Naive B cell (primary cell): Measurements from ENCODE around the gene AQP12A. TPM values are rescaled to one million over a fixed set of nuclear protein-coding genes. Genes with fewer than 3 reads are reported as not detected.

Experiments used
- ATAC-seq, 2 donors: fragments of 150-1000 bp; cut with Tn5 transposase; 2 replicates each; pipeline ENCODE4 v1.10.0; 2021; ENCODE audit warnings: low read depth in 2 of 2, mild to moderate bottlenecking in 2 of 2, moderate library complexity in 2 of 2
- DNase-seq: peaks from one replicate; pipeline ENCODE4 v3.0.0; 2022
- H3K27ac Mint-ChIP-seq, 6 donors: one replicate each; pipeline ENCODE4 v1.8.0; 2020 to 2022; ENCODE audit warnings: mild to moderate bottlenecking in 6 of 6, mixed read lengths in 6 of 6, moderate library complexity in 5 of 6, inconsistent platforms in 2 of 6
- H3K27me3 Mint-ChIP-seq, 3 donors: one replicate each; pipeline ENCODE4 v1.8.0; 2021 to 2022; ENCODE audit warnings: mixed read lengths in 3 of 3, mild to moderate bottlenecking in 1 of 3
- H3K36me3 Mint-ChIP-seq, 2 donors: one replicate each; pipeline ENCODE4 v1.8.0; 2020 to 2022; ENCODE audit warnings: mixed read lengths in 2 of 2, inconsistent platforms in 1 of 2, mild to moderate bottlenecking in 1 of 2
- H3K4me1 Mint-ChIP-seq, 3 donors: one replicate each; pipeline ENCODE4 v1.8.0; 2020 to 2022; ENCODE audit warnings: mixed read lengths in 3 of 3, inconsistent platforms in 1 of 3, mild to moderate bottlenecking in 1 of 3, moderate library complexity in 1 of 3
- H3K4me3 Mint-ChIP-seq, 8 donors: one replicate each; pipeline ENCODE4 v1.8.0; 2020 to 2022; ENCODE audit warnings: mild to moderate bottlenecking in 8 of 8, mixed read lengths in 8 of 8, moderate library complexity in 8 of 8, inconsistent platforms in 2 of 8
- H3K9me3 Mint-ChIP-seq, 7 donors: one replicate each; pipeline ENCODE4 v1.8.0; 2020 to 2022; ENCODE audit warnings: mixed read lengths in 7 of 7, mild to moderate bottlenecking in 5 of 7, inconsistent platforms in 2 of 7, moderate library complexity in 1 of 7
- polyA plus RNA-seq, 6 donors: library from polyadenylated mRNA; unstranded; fragments of 300-500 nt; fragmentation: Illumina TruSeq; gene quantifications; one replicate each; pipeline ENCODE4 v1.2.3, GENCODE V29; 2021; ENCODE audit warnings: low read depth in 6 of 6

Gene AQP12A
- polyA plus RNA-seq, 6 donors from 2014 or later, result not detected

GRCh38 chr2:240745962-240746361, 54.3 kb downstream of the AQP12A start:
- no peak for ATAC-seq

DNA sequence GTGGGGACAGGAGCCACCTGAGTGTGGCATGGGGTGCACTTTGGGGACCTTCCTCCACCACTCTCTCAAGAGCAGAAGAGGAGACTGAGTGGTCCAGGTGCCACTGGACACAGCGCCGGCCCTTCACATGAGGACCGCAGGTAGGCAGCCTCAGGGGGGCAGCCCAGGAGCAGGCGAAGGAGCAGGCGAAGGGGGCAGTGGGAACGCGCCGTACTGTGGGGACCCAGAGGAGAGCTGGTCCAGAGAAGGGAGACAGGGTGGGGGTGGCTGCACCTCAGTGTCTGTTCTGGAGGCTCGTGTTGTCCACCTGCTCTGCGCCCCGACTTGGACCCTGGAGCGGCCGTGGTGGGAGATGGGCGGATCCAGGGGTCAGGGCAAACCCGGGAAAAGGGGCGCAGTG, 55.0 kb downstream of the AQP12A start:
- ATAC-seq, result no peak

More at GRCh38 chr2:240745962-240746361, 54.3 kb downstream of the AQP12A start:
- H3K9me3 Mint-ChIP-seq, result no peaks in the 10 kb centered on the region
- DNase-seq, result no peak
- H3K4me1 Mint-ChIP-seq, result no peaks in the 10 kb centered on the region
- H3K36me3 Mint-ChIP-seq, result no peaks in the 10 kb centered on the region
- no peak overlapping the region for H3K4me3 Mint-ChIP-seq
- H3K27me3 Mint-ChIP-seq, result peaks cover 0 to 7% (median 5%) of the 10 kb centered on the region in 3 donors
- H3K27ac Mint-ChIP-seq, result no peak overlapping the region

GRCh38 chr2:240747256-240747655, 55.6 kb downstream of the AQP12A start:
- H3K4me1 Mint-ChIP-seq, result no peaks in the 10 kb centered on the region
- H3K9me3 Mint-ChIP-seq, result no peaks in the 10 kb centered on the region
- ATAC-seq, result no peak

More for the DNA sequence above, 55.0 kb downstream of the AQP12A start:
- Mint-ChIP-seq H3K4me1 (no peaks in the 10 kb centered on the region), H3K36me3 (no peaks in the 10 kb centered on the region), H3K9me3 (no peaks in the 10 kb centered on the region), H3K27me3 (peaks cover 0 to 7% (median 3%) of the 10 kb centered on the region in 3 donors), H3K4me3 (no peak overlapping the region), H3K27ac (no peak overlapping the region)
- DNase-seq, result no peak

More at GRCh38 chr2:240747256-240747655, 55.6 kb downstream of the AQP12A start:
- no peak overlapping the region for H3K4me3 Mint-ChIP-seq
- no peak overlapping the region for H3K27ac Mint-ChIP-seq
- peaks cover 0 to 7% (median 0%) of the 10 kb centered on the region in 3 donors for H3K27me3 Mint-ChIP-seq
- DNase-seq, result no peak
- H3K36me3 Mint-ChIP-seq, result no peaks in the 10 kb centered on the region

Other genes with a start within 250 kb of the AQP12A start
- 10 to 100 TPM in 2 of 6 donors, 1 to 10 TPM in 4; 5.8 to 21.1 (median 8.9) TPM for gene ANKMY1, start 133.9 kb upstream of the AQP12A start, polyA plus RNA-seq
- 10 to 100 TPM; 20.5 to 39.0 (median 24.7) TPM for gene DUSP28, start 131.5 kb upstream of the AQP12A start, polyA plus RNA-seq
- gene RNPEPL1, start 123.4 kb upstream of the AQP12A start, polyA plus RNA-seq, result 10 to 100 TPM; 15.6 to 44.3 (median 28.3) TPM
- 10 to 100 TPM in 1 of 6 donors, 1 to 10 TPM in 5; 1.4 to 19.0 (median 7.5) TPM for gene CAPN10, start 105.1 kb upstream of the AQP12A start, polyA plus RNA-seq
- 1 to 10 TPM in 2 of 6 donors, under 1 TPM in 3, not detected in 1; 0.54 to 2.9 (median 0.82) TPM for gene GPR35, start 66.4 kb upstream of the AQP12A start, polyA plus RNA-seq
- not detected for gene AQP12B, start 9.0 kb upstream of the AQP12A start, polyA plus RNA-seq
- gene KIF1A, start 128.4 kb downstream of the AQP12A start, polyA plus RNA-seq, result not detected
- not detected for gene AGXT, start 177.0 kb downstream of the AQP12A start, polyA plus RNA-seq
- not detected for gene MAB21L4, start 204.3 kb downstream of the AQP12A start, polyA plus RNA-seq
- not detected for gene CROCC2, start 214.5 kb downstream of the AQP12A start, polyA plus RNA-seq